Bone marrow (tissue), 2 donors: ENCODE data around the gene HNRNPA3.
A peak's percentile ranks its signal among the peaks of the same experiment; 100 is the strongest.
"Not testable (repeated sequence)": the region's sequence is repeated elsewhere in the genome, so short reads cannot be mapped to it uniquely, and the experiment has no call there.

Source experiments
- DNase-seq, 2 donors: peaks; one replicate each; lab custom pipeline; 2025; lab: John Stamatoyannopoulos, UW

Gene HNRNPA3

DNA sequence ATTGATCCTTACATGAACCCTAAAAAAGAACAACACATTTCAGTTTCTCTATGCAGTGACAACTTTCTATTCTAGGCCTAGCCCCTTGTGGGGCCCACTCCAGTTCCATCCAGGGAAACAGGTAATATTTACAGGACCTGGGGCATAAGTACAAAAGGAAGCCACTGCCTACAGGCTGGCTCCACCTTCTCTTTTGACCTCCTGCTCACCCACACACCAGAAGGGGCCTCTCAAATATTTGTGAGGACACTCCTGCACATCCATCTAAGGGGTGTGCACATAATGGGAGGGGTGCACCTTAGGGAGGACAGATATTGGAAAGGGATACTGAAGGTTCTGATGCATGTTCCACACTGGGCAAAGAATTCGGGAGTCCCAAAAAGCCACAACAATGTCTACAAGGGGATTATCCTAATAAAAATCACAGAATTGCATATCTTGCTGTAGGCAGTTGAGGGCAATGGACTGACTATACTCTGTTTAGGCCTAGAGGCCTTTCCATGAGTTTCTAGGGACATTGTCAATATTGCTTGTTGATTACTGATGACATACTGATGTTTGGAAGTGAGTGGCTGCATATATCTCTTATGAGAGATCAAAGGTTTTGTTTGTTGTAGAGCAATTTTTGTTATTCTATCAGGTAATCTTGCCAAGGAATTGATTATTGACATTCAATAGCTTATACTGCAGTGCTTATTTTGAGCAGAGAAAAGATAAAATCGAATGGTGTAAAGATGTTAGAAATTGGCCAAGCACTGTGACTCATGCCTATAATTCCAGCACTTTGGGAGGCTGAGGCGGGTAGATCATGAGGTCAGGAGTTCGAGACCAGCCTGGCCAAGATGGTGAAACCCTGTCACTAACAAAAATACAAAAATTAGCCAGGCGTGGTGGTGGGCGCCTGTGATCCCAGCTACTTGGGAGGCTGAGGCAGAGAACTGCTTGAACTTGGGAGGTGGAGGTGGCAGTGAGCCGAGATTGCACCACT lies 23.8 kb upstream of the HNRNPA3 start:
- no peak for DNase-seq

- no peak for DNase-seq
These were observed 21.7 kb upstream of the HNRNPA3 start for GRCh38 chr2:177190941-177191340.

GRCh38 chr2:177192788-177193187 lies 19.8 kb upstream of the HNRNPA3 start:
- DNase-seq = no peak

DNA sequence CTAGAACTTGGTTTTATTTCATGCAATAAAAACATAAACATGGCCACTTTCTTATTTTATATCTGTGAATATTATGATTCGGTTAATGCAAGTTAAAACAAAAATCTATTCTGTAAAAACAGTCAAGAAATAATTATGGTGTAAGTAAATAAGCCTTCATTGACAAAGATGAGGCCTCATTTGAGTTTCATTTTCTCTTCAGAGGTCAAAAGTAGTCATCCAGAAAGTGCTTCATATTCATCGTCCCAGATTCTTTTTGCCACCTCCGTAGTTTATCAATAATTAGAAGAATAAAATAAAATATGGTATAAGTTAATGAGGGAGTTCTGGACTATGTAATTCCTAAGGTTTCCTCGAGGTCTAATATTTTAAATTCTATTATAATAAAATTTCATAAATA lies 19.4 kb upstream of the HNRNPA3 start:
- no peak for DNase-seq

DNA sequence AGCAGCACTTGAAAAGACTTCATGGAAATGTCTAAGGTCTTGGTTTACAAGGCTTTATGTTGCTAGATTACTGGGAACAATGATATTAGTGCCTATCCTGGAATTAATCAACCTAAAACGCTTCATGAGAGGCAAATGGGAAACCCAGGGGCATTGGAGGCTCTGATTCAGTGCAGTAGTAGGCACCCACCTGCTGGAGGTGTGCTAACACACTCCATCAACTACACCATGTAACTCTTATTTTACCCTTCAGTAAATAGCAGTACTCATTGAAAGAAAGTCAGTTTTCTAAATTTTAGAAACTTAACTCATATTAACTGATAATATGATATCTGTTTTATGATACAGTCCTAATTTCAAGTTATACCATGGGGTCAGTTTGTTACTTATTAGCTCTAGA lies 17.4 kb upstream of the HNRNPA3 start:
- DNase-seq = no peak

DNA sequence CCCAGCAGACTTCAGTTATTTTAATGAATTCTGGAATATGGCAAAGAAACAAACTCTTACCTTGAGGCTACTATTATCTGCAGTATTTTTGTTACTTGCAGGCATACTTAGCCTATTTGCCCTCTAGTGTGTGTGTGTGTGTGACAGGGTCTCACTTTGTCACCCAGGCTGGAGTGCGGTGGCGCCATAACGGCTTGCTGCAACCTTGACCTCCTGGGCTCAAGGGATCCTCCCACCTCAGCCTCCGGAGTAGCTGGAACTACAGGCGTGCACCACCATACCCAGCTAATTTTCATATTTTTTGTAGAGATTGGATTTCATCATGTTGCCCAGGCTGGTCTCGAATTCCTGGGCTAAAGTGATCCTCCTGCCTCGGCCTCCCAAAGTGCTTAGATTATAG lies 12.2 kb upstream of the HNRNPA3 start:
- DNase-seq = not testable (repeated sequence)

DNA sequence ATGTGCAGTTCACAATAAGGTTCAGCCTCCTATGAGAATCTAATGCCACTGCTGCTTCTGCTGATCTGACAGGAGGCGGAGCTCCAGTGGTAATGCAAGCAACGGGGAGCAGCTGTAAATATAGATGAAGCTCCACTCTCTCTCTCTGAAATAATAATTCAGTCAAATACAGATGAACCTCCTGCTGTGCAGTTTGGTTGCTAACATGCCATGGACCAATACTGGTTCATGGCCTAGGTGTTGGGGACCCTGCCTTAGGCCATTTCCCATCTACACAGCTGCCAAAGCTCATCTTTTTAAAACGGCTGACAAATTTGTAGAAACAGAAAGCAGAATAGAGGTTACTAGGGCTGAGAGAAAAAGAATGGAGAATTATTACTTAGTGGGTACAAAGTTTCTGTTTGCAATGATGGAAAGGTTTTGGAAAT lies 10.7 kb upstream of the HNRNPA3 start:
- DNase-seq = no peak

- no peak for DNase-seq
These were observed 8.2 kb upstream of the HNRNPA3 start for GRCh38 chr2:177204417-177204816.

- DNase-seq = no peak
These were observed 5.5 kb upstream of the HNRNPA3 start for GRCh38 chr2:177207101-177207500.

DNA sequence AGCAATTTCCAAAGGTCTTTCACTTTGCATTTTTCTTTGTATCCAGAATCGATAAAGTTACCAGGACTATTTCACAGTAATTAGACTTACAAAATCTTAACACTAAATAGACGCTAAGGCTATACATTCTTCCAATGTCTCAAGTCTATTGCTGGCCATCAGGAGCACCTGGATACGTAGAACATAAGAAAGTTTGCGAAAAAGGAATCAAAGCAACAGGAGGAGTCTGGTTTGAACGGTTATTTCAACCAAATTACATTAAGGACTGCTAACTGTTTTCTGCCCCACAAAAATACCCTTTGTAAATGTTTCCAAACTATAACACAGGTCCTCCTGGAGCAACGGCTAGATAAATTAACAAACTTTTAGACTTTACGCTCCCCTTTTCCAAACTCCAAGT lies 1.4 kb upstream of the HNRNPA3 start:
- DNase-seq = no peak

GRCh38 chr2:177211576-177212105 lies 953 bp upstream of the HNRNPA3 start:
- peak in 1 of 2 donors; percentile 38 for DNase-seq

GRCh38 chr2:177212891-177213856 lies 580 bp downstream of the HNRNPA3 start:
- DNase-seq = peak; percentile 74 to 98

GRCh38 chr2:177217247-177217843 lies 4.8 kb downstream of the HNRNPA3 start:
- DNase-seq = no peak

DNA sequence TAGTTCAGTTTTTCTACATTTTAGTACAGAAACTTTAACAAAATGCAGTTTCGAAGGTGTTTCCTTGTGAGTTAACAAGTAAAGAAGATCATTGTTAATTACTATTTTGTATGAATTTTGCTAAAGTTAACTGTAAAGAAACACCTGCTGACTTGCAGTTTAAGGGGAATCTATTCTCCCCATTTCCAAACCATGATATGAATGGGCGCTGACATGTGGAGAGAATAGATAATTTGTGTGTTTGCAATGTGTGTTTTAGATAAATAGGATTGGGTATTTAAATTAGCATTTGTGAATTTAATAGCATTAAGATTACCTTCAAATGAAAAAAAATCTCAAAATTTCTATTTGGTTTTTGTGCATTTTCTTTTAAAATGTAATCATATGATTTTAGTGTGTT lies 7.2 kb downstream of the HNRNPA3 start:
- not testable (repeated sequence) for DNase-seq

DNA sequence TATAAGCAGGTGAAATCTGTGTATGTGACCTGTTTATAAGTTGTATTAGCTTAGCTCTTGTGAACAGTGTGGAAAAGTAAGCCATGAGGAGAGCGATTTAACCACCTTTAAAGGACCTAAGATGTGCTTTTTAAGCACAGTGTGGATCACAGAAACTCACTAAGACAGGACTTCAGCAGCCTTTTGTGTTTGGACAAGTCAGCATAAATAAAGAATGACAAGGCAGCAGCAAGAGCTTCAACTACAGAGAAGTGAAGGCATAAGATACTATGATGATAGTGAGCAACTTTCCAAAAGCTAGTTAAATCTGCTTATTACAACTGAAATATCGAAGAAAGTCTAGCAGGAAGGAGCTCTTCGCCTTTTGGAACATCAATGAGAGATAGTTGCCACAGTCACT lies 8.9 kb downstream of the HNRNPA3 start:
- no peak for DNase-seq

DNA sequence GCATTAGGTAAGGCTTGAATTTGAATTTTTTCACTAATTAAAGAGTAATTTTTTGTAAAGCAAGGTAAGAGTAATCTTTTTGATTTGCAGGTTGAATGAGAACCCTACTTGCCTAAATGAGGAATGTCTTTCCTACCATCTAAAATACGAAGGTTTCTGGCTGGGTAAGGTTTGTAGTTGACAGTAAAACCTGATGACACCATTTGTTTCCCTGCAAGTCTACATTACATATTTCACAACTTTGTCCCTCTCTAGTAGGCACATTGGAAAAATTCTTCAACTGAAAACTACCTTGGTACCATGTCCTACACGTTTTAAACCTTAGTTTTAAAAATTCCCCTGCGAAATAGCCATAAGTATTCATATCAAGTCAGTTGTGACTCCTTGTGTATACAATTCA lies 9.4 kb downstream of the HNRNPA3 start:
- no peak for DNase-seq

DNA sequence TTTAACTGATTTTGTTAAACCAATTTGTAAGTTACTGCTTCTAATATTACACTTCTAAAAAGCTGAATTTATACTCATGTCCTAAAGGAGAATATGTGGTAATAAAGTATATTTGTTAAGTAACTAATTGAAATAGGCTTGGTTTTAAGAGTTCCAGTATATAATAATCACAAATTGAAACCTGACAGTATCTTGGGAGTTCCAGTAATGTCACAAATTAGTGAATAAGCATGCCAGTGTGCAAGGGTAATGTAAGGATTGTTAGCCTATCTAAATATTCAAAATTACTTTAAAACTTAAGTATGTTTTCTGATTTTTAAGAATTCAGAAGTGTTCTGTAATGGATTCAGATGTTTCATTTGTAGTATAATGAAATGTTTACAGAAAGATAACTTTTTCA lies 10.8 kb downstream of the HNRNPA3 start:
- not testable (repeated sequence) for DNase-seq

DNA sequence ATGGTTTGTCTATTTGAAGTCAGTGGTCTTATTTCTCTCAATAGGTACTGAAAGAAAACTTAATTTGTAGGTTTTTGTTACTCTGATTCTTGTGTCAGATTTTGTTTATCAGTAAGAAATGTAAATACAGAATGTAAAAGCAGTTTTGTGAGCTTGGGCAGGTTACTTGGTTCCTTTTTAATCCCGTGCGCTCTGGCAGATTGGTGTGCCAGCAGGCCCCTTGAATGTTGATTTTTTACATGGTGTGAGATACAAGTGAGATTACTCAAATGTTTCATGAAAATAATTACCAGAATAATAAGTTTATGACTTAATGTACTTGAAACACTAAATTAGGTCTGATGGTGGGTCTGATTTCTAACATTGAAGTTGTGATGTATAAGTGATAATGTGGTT lies 13.4 kb downstream of the HNRNPA3 start:
- no peak for DNase-seq

GRCh38 chr2:177229442-177230242 lies 17.0 kb downstream of the HNRNPA3 start:
- DNase-seq = no peak

DNA sequence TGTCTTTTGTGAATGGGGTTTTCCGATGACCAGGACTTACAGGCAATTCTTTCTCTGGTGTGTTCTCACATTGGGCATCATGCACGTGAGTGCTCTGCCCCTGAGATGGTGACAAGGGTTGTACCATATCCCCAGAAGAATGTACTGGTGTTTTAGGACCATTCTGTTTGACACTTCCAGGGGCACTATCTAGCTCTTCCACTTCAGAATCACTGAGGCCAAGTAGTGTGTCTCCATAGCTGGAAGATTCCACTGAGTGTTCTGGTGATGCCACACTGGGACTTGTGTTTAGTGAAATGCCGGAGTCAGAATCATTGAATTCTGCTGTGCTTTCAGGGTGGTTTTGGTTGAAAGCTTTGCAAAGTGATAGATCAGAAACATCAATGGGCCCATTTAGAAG lies 18.7 kb downstream of the HNRNPA3 start:
- DNase-seq = no peak

DNA sequence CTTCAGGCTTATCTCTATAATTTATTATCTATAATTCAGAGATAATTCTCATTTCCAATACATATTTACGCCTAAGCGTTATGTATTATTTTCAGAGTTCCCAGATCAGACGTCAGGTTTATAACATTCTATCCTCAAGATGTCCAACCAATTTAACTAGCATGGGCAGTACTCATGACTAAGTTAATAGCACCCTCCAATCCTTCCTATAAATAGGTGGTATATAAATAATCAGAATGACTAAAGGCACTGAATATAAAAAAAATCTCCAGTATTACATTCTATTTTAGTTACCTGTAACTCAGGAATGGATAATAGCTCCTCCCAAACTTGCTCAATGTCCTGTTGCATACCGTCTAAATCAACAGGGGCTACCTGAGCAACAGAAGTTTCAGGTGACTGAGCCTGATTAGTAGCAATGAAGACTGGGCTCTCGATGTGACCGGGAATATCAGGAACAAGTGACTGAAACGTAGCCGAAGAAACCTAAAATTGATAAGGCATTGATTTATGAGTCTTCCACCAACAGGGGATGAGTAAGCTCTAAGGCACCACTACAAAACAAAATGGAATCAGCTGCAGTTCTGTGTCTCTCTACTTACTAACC lies 19.6 kb downstream of the HNRNPA3 start:
- no peak for DNase-seq
